Measurements from ENCODE around the gene ZNF584.
"Not testable (repeated sequence)": the region's sequence is repeated elsewhere in the genome, so short reads cannot be mapped to it uniquely, and the experiment has no call there.

ZNF584 gene

DNA sequence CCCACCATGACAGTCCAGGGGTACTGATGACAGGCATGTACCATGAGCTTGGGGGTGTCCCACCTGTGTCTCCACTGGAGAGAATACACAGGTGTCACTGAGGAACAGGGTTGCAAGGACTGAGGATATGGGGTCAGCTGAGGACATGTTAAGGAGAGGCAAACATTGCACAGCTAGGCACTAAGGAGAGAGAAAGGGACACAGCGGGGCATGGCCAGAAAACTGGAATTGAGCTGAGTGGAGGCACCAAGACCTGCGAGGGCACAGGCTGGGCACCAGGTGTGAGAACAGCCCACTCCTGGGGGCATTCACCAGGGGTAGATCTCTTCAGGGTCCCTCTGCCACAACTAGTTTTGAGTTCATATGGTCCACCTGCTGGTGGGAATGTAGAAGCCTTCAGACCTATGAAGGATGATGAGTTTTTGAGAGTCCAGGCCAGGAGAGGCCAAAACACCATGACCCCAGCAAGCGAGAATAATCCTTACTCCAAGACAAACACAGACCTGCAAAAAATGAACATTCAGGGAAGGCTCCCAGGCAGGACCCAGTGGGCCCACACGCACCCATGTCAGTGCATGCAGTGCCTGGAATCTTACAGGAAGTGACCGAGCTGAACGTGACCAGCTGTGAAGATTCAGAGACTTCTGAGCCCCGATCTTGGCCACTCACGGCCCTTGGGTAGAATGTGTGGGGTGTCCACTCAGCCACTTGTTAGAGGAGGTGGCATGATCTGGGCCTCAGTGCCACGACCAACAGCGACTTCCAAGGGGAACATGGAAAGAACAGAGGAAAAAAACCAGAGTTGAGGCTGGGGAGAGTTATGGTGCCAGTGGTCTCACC lies 1.4 kb upstream of the ZNF584 start:
- no peak for DNase-seq

DNA sequence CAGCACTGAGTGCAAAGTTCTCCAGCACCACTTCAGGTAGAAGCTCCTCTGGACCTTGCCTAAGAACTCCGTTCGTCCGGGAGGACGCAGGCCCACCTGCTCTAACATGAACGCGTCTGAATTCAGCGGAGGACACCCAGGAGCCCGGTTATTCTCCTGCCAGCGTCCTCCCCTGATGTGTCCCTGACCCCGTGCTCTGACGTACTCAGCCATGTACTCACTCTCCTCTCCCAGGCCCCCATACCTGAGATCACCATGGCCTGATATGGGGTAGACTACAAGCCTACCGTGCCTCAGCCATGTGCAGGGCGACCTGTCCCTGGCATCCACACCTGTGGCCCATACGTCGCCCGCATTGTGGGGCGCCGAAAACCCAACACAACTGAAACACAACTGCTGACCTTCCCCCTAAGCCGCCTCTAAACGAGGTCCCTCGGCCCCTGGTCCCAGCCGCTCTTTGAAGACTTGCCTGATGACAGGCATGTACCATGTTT lies 744 bp upstream of the ZNF584 start:
- no peak for DNase-seq

DNA sequence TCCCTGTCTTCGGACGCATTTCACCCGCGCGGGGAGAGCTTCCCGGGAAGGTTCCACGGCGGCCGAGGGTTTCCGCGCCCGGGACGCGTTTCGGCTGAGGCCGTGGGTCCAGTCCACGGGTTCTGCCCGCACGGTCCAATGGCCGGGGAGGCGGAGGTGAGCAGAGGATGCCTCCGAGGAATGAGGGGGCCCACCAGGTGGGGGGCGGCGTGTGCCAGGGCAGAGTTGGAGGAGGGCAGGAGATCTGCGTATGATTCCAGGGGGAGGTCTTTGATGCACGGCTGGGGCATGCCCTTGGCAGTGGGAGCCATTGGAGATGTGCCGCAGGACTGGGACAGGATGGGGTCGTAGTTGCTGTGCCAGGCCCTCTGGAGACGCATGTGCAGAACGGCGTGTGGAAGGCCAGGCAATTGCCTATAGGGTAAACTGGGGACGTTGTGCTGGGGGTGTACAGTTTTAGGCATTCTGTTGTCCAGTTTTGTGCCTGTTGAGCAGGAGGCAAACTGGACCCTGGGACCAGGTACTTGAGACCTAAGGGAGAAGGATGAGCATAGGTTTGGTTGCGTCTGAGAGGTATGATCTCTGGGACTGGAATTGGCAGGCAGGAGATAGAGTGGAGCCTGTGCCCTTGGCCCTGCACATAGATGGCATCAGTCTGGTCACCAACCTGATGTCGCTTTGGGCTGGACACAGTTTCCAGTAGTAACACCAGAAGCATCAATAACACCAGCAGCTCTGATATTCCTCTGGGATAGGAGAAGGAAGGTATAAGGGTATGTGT lies 751 bp downstream of the ZNF584 start:
- DNase-seq, result peak; percentile 38

DNA sequence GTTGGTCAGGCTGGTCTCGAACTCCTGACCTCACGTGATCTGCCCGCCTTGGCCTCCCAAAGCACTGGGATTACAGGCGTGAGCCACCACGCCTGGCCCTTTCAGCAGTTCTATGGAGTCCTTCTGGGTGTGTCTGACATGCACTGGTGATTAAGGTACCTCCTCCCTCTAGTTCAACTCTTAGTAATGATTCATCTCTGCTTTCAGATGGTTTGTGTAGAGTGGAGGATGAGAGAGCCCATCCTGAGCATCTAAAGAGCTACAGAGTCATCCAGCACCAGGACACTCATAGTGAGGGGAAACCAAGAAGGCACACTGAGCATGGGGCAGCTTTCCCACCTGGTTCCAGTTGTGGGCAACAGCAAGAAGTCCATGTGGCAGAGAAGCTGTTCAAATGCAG lies 8.2 kb downstream of the ZNF584 start:
- DNase-seq, result no peak

DNA sequence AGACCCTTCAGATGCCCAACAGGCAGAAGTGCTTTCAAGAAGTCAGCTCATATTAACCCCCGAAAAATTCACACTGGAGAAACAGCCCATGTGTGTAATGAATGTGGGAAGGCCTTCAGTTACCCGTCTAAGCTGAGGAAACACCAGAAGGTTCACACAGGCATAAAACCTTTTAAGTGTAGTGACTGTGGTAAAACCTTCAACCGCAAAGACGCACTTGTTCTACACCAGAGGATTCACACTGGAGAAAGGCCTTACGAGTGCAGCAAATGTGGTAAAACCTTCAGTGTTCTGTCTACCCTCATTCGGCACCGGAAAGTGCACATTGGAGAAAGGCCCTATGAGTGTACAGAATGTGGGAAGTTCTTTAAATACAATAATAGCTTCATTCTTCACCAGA lies 8.6 kb downstream of the ZNF584 start:
- DNase-seq, result no peak

DNA sequence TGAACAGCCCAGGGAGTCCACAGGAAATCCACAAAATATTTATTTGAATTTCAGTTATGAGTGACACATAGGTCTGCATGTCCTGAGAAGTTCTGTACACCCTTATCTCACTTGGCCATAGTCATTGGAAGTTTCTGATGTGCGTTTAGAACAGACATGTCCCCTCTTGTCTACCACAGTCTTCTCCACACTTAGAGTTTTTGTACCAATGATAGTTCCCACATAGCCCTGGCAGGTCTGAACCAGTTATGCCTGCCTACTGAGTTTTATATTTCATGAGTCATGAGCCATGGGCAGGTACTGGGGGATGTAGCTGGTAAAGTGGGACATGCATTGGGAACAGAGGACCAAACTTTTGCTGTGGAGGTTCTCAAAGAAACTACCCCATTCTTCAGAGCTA lies 20.2 kb downstream of the ZNF584 start:
- DNase-seq, result no peak

DNA sequence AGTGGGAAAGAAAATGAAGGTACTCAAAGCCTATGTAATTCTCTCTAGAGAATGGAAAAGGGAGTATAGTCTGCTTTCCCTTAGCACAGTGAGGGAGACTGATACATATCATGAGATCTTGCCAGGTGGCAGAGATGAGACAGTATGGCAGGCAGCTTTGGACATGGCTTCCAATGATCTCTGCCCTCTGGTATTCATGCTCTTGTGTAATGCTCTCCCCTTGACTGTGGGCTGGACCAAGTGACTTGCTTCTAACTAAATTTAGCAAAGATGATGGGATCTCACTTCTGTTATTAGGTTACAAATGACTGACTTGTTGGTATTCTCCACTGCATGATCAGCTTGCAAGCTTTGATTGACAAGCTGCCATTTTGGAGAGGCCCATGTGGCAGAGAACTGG lies 21.3 kb downstream of the ZNF584 start:
- DNase-seq, result no peak

DNA sequence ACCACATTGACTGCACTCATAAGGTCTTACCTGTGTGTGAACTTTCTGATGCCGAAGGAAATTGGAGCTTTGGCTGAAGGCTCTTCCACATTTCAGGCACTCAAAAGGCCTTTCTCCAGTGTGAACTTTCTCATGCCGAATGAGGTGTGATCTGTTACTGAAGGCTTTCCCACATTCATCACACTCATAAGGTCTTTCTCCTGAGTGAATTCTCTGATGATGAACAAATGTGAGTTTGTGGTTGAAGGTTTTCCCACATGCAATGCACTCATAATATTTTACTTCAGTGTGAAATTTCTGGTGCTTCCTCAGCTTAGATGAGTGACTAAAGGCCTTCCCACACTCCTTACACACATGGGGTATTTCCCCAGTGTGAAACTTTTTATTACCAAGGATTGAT lies 25.8 kb downstream of the ZNF584 start:
- DNase-seq, result no peak

DNA sequence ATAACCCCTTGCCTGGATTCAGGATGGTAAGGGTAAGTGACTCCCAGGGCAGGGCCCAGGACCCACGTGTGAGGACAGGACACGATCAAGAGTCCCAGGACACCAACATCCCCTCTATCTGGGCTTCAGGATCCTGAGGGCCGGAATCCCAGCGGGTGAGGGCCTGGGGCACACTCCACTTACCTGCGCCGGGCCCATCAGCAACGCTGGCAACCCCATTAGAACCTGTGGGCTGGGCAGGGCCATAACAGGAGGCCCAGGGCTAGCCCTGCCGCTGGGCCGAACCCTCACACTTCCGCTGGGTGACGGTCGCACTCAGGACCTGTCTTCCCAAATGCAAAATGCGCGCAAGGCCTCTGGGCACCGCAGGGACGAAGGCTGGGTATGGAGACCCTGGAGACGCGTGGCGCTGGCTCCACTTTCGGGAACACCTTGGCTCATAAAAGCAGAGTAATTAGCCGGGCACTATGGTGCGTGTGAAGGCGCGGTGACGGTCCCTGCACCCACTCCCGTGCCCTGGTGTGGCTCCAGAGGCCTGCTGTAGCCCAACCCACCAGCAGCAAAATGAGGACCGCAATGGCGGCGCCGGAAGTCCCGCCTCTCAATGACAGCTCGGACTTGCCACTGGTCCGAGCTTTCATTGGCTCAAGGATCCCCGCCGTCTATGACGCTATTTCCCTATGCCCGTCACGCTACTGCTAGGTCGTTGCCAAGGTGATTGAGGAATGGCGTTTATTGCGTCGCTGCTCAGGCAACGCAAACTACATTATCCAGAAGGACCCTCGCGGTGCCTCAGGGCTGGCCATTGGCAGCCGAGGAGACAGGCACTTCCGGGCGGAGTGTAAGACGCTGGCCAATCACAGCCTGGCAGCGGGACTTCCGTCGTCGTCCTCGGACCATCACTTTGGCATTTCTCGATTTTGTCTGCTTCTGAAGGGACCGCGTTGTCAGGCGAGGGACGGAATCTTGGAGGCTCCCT lies 31.4 kb downstream of the ZNF584 start, which contains the start of gene ZNF132:
ZNF132 (minus strand) TSS at position 578 of the 979 bp plus-strand sequence; CDS start at position 246, 332 bp downstream.
- peak; percentile 55 for DNase-seq

DNA sequence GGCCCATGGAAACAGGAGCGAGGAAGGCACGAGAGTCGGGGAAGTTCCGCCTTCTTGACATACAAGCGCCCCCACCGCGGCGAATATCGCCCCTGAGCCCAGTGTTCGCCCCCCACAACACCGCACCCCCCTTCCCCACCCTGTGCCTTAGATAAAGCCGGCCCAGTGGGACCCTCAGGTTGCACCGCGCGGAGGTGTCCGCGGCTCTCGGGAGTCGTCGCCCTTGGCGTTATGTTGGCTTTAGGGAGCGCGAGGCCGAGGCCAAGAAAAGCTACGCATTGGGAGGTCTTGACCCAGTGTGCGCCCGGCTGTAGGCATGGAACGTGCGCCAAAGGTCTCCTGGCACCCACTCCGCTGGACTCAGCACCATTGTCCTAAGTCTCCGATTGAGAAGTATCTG lies 32.1 kb downstream of the ZNF584 start:
- DNase-seq, result no peak

DNA sequence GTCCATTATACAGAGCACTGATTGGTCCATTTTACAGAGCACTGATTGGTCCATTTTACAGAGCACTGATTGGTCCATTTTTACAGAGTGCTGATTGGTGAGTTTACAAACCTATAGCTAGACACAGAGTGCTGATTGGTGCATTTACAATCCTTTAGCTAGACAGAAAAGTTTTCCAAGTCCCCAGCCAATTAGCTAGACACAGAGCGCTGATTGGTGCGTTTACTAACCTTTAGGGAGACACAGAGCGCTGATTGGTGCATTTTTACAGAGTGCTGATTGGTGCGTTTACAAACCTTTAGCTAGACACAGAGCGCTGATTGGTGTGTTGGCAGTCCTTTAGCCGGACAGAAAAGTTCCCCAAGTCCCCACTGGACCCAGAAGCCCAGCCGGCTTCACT lies 34.5 kb downstream of the ZNF584 start:
- not testable (repeated sequence) for DNase-seq

DNA sequence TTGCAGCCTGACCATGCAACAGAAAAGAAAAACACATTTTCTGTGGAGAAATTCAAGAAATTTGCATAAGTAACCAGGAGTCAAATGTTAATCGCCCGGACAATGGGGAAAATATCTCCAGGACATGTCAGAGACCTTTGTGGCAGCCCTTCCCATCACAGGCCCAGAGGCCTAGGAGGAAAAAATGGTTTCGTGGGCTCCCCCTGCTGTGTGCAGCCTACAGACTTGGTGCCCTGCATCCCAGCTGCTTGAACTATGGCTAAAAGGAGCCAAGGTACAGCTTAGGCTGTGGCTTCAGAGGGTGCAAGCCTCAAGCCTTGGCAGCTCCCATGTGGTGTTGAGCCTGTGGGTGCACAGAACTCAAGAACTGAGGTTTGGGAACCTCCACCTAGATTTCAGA lies 40.4 kb downstream of the ZNF584 start:
- DNase-seq, result not testable (repeated sequence)

DNA sequence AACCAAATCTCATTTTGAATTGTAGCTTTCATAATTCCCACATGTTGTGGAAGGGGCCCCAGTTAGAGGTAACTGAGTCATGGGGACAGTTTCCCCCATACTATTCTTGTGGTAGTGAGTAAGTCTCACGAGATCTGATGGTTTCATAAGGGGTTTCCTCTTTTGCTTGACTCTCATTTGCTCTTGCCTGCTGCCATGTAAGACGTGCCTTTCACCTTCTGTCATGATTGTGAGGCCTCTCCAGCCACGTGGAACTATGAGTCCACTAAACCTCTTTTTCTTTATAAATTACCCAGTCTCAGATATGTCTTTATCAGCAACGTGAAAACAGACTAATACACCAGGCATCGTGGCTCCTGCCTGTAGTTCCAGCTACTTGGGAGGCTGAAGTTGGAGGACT lies 41.5 kb downstream of the ZNF584 start:
- not testable (repeated sequence) for DNase-seq

DNA sequence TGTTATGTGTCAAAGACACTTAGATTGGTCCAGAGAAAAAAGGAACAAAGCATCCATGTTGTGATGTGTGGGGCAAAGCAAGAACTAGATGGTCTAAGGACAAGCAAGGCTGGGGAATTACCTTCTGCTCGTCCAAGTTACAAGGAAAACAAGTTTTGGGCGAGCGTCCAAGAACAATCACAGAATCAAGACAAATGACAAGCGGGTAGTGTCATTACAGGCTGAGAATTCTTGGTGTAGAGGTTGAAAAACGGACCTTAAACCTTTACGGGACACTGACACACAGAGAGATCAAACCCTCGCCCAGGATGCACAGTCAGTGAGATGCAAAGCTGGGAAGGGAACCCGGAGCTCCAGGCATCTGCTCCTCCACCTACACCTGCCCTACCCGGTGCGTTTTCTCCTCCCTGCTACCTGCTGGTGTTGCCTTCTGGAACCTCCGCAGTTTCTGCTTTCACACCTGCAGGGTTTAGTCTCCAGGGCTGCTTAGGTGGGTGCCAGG lies 42.5 kb downstream of the ZNF584 start:
- no peak for DNase-seq

DNA sequence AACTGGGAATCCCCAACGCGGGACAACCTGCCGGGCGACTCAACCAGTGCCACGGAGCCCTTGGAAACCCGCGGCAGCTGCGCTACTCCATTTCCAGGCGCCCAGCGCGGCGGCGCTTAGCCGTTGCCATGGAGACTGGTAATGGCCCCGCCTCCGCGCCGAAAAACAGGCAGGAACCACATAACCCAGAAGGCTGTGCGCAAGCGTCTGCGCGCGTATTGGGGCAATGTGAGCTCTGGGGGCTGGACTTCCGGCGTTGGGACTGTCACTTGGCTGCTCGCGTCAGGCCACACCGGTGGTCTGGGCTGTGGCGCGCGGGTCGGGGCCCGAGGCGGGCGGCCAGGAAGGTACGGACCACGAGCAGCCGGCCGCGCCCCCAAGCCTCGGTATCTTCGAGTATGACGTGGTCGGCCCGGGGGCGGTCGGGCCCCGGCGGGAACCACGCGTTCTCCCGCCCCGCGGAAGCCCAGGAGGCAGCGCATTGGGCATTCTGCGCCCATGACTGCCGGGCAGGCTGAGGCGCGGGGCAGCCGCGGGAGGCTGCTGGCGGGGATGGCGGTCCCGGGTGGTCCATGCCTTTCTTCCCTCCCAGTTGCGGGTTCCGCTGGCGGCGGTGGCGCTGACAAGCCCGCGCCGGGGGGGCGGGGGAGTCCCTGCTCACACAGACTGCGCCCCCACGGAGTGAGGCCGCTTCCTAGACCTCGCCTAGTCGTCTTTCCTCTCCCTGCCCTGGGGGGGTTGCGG lies 43.1 kb downstream of the ZNF584 start, which contains the start of gene ZNF324B:
ZNF324B (plus strand) TSS at position 265 of the 744 bp plus-strand sequence. CDS start 2,080 bp downstream, outside the sequence.
- peak; percentile 93 for DNase-seq

DNA sequence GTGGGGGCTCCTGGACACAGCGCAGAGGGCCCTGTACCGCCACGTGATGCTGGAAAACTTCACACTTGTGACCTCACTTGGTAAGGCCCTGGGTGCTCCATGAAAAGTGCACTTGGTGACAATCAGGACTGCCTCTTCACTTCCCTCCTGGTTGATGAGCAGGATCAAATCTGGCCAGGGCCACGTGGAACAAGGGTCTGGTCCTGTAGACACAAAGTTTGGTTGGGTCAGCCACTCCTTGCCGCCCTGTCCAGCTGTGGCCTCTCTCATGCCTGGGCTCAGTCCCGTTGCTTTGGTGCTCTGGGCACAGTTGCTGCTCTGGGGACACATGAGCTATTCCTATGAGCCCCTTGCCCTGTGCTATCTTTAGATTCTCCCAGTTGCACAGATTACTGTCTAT lies 45.3 kb downstream of the ZNF584 start:
- no peak for DNase-seq

DNA sequence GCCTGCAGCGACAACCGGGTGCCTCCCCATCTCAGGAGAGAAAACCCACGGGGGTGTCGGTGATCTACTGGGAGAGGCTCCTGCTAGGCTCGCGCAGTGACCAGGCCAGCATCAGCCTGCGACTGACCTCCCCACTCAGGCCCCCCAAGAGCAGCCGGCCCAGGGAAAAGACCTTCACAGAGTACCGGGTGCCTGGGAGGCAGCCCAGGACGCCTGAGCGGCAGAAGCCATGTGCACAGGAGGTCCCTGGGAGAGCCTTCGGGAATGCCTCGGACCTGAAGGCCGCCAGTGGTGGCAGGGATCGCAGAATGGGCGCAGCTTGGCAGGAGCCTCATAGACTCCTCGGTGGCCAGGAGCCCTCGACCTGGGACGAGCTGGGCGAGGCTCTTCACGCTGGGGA lies 46.9 kb downstream of the ZNF584 start:
- no peak for DNase-seq

DNA sequence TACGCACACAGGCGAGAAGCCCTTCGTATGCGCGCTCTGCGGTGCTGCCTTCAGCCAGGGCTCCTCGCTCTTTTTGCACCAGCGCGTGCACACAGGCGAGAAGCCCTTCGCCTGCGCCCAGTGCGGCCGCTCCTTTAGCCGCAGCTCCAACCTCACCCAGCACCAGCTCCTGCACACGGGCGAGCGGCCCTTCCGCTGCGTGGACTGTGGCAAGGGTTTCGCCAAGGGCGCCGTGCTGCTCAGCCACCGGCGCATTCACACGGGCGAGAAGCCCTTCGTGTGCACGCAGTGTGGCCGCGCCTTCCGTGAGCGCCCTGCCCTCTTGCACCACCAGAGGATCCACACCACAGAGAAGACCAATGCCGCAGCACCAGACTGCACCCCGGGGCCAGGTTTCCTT lies 47.7 kb downstream of the ZNF584 start:
- no peak for DNase-seq

DNA sequence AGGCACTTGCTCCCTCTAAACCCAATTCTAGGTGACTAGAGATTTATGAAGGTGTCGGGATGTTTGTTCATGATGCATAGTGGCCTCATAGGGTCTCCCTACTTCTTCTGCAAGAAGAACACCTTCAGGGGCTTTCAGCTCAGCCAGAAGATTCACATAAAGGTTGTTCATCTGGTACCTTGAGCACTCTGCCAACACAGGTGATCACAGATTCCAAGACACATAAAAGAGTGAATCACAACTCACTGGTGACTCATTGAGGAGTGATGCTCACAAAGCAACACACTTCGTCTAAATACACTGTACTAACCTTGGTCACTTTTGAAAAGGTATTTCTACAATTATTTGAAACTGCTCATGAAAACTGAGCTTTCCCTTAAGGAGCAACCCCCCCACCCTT lies 51.6 kb downstream of the ZNF584 start:
- DNase-seq, result no peak

DNA sequence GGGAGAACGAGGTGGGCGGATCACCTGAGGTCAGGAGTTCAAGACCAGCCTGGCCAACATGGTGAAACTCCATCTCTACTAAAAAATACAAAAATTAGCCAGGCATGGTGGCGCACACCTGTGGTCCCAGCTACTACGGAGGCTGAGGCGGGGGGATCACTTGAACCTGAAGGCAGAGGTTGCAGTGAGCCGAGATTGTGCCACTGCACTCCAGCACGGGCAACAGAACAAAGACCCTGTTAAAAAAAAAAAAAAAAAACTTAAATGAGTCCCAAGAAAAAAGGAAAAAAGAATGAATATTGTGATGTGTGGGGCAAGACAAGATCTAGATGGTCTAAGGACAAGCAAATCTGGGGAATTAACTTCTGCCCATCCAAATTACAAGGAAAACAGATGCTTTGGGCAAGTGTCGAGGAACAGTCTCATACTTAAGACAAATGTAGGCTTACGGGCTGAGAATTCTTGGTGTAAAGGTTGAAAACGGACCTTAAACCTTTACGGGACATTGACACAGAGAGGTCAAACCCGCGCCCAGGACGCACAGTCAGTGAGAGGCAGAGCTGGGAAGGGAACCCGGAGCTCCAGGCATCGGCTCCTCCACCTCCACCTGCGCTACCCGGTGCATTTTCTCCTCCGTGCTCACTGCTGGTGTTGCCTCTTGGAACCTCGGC lies 57.8 kb downstream of the ZNF584 start:
- no peak for DNase-seq
